ENCODE results near the gene ANKRD12.

DNA sequence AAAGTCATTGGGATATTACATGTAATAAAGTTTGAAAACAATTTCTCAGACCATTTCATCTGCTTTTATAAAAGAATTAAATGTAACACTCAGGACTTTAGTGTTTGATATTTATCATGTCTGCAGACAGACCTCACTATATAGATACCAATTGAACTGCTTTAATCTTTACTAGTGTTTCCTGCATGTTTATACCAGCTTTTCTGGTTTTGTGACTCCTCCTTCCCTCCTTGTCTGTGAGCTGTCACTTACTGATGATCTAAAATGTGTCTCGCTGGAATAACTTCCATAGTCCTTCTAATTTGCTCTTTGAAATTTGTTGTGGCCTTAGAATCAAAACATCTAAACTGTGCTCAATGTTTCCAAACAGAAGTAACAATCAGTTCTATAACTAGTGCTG, 126.7 kb downstream of the ANKRD12 start:
- TF ChIP-seq CTCF (tag by site-specific recombination; IDR thresholded peaks at IDR 0.05) (no peak), YY1 (tag by site-specific recombination; IDR thresholded peaks at IDR 0.05) (no peak), ZBTB49 (tag by site-specific recombination; IDR thresholded peaks at IDR 0.05; ENCODE audit: low read depth) (no peak), ZNF132 (tag by site-specific recombination; IDR thresholded peaks at IDR 0.05; ENCODE audit: borderline replicate concordance) (no peak), TCF7L2 (IDR thresholded peaks at IDR 0.05; ENCODE audit: borderline replicate concordance, low read depth, low read length) (no peak), ZNF530 (tag by site-specific recombination; IDR thresholded peaks at IDR 0.05; ENCODE audit: low read depth) (no peak), PATZ1 (tag by site-specific recombination; IDR thresholded peaks at IDR 0.05) (no peak), ZNF558 (tag by site-specific recombination; IDR thresholded peaks at IDR 0.05) (no peak)

Measured in HEK293 (cell line).